ENCODE measurements around the gene MCAT.
"Not testable (repeated sequence)": the region's sequence is repeated elsewhere in the genome, so short reads cannot be mapped to it uniquely, and the experiment has no call there.

The MCAT gene

DNA sequence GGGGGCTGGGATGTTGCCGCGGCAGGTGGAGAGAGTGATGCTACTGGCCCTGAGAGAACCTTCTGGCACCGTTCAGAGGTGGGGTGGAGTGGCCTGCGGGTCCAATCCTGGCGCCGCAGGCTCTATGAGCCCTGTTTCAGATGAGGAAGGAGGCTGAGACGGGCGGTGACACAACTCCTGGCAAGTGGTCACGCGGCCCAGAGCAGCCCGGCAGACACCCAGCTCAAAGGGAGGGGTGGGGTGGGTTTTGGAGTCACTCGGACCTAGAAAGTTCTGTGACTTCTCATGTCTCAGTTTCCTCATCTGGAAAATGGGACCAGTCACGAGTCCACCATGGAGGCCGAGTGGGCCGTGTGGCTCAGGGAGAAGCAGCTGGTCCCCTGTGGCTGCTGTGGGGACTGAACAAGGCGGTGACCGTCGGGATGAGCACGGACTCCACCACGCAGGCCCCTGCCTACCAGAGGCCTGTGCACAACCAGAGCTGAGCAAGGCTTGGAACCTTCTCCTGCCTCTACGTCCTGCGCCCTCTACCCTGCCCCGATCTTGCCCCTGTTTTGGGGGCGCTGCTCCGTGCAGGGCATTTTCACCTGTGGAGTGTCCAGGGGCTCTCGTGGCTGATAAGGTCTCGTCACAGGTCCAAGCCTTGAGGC is 11.8 kb upstream of the MCAT start:
- DNase-seq (ENCODE audit: low spot score): no peak

DNA sequence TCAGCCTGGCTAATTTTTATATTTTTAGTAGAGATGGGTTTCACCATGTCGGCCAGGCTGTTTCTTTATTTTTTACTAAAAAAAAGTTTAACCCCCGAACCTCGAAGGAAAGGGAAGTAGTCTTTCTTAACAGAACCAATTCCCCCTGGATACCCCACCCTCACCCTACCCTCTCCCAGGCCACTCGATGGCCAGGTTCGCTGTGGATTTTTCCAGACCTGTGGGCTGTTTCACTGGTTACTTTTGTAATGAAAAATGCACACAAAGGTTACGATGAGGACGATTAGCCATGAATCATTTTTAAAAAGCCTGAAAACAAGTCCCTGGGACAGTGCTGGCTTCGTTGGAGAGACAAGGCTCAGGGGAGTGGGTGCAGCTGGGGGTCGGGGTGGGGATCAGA is 10.7 kb upstream of the MCAT start:
- DNase-seq (ENCODE audit: low spot score): no peak

DNA sequence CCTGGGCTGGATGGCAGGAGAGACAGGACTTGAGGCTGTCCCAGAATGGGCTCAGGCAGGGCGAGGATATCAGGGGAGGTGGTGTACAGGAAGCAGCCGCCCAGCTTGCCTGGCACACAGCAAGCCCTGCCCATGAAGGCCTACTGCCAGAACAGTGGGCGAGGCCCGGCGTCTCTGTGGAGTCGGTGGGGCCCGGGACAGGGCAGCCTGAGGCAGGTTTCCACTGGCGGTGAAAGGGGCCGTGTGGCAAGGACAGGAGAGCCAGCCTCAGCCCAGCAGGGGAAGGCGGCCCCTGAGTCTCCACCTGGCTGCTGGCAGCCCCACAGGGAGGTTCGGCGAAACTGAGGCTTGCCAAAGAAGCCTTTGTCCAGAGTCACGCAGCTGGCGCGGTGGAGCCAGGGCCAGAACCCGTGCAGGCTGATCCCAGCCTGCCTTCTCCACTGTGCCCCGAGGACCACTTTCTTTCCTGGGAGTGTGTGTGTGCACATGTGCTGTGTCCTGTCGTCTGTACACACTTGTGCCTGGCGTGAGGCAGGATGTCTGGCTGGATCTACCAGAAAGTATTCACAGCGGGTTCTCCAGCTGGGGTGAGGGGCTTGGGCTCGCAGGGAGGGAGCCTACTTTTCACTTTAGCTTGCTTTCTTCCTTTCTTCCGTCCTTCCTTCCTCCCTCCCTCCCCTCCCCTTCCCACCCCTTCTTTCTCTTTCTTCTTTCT is 9.3 kb upstream of the MCAT start:
- DNase-seq (ENCODE audit: low spot score): peak; percentile 41

DNA sequence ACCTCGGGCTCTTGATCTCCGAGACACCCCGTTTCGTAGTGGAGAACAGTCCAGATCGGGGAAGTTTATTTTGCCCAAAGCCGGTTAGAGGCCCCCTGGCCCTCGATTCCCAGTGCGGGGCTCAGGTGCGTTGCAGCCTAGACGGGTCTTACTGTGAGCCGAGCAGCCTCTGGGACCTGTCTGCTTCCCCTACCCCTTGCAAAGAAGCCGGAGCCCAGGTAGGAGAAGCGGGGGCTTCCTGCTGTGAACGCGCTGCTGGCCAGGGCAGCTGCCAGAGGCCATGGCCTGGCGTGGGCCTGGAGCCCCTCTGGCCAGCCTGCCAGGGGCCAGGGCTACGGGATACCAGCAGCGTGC is 8.8 kb upstream of the MCAT start:
- DNase-seq (ENCODE audit: low spot score): no peak

DNA sequence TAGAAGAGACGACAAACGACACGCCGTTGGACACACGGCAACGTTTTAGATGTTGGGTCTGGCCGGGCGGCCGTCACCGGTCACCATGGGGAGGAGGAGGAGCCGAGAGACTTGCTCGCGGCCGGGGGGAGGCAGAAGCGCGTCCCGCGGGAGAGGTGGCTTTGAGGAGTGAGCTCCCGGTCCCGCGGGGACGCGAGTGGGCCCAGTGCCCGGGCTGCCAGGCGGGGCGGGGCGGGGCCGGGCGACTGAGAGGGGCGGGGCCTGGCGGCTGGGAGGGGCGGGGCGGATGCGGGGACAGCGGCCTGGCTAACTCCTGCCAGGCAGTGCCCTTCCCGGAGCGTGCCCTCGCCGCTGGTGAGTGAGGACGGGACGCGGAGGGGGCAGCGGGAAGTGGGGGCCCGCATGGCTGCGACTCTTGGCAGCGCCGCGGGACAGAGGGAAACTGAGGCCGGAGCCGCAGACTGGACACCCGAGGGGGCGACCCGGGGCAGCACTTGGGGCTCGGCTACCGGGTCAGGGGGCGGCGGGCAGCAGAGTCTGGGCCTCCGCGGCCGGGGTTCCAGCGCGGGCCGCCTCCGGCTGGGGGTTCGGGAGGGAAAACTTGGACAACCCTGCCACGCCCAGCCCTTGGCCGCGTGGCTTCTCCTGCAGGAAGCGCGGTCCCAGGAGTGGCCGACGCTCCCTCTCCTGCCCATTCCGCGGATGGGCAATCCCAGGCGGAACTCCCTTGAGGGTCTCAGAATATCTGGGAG is 8.2 kb upstream of the MCAT start, which contains the start of gene TSPO:
TSS of gene TSPO (plus strand) at position 309 of the 752 bp plus-strand sequence. CDS start 7,680 bp downstream, outside the sequence.
- peak; percentile 65 for DNase-seq (ENCODE audit: low spot score)

DNA sequence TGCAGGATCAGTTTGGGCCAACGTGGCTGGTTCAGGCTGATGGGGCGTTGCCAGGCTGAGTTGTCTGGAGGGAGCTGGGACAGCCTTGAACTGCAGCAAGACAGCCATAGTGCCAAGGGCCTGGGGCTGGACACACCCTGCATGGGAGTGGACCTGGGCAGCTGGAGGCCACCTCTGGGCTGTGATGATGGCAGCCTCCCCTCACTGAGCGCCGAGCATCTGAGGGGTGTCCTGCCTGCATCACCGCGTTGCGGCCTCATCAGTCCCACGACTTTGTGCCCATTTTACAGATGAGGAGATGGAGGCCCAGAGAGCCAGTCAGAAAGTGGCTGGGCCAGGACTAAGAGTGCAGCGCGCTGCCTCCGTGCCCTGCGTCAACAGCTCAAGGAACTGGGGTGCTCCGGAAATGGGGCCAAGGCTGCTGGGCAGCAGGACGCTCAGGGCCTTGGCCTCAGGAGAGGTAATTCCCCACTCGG is 7.6 kb upstream of the MCAT start:
- no peak for DNase-seq (ENCODE audit: low spot score)

DNA sequence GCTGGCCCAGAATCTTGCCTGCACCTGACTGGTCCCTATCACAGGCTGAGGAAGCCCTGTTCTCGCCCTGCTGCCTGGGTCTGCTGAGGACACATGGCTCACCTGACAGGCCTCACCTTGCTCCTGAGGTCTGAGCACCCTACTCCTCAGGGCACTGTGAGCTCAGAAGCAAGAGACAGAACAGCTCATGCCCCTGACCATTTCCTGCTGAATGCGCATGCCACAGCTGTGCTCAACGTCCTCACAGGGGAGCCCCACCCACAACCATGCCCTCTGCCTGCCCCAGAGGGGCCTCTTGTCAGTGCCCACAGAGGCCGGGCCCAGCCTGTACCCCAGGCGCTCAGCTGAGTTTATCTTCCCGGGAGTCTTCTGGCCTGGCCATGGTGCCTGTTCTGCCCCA is 5.4 kb upstream of the MCAT start:
- no peak for DNase-seq (ENCODE audit: low spot score)

DNA sequence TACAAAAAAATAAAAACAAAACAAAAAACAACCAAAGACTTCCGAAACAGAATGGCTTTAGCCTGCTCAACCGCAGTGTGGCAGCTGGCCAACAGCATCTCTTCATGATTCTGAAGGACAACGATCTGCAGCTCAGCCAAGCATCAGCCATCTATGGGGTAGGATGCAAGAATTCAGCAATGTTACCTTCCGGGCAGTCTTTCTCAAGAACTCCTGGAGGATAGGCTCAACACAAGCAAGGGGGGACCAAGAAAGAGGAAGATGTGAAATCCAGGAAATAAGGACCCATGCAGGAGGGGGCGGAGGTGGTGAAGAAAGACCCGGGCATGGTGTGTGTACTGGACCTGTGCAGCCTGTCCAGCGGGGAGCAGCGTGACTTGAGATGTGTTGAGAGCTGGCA is 4.6 kb upstream of the MCAT start:
- no peak for DNase-seq (ENCODE audit: low spot score)

DNA sequence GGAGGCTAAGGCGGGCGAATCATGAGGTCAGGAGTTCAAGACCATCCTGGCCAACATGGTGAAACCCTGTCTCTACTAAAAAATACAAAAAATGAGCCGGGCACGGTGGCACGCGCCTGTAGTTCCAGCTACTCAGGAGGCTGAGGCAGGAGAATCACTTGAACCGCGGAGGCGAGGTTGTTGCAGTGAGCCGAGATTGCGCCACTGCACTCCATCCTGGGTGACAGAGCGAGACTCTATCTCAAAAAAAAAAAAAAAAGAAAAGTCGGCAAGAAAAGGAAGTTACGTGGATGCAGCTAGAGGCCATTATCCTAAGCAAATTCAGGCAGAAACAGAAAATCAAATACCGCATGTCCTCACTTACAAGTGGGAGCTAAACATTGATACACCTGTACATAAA is 3.1 kb upstream of the MCAT start:
- not testable (repeated sequence) for DNase-seq (ENCODE audit: low spot score)

DNA sequence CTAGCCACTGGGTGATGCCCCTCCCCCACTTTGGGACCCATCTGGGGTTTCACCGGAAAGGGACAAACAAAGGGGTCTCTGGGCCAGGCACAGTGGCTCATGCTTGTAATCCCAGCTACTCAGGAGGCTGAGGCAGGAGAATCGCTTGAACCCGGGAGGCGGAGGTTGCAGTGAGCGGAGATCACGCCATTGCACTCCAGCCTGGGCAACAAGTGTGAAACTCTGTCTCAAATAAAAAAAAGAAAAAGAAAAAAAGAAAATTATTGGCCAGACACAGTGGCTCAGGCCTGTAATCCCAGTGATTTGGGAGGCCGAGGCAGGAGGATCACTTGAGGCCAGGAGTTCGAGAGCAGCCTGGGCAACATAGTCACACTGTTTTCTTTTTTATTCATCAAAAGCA is 2.2 kb upstream of the MCAT start:
- not testable (repeated sequence) for DNase-seq (ENCODE audit: low spot score)

DNA sequence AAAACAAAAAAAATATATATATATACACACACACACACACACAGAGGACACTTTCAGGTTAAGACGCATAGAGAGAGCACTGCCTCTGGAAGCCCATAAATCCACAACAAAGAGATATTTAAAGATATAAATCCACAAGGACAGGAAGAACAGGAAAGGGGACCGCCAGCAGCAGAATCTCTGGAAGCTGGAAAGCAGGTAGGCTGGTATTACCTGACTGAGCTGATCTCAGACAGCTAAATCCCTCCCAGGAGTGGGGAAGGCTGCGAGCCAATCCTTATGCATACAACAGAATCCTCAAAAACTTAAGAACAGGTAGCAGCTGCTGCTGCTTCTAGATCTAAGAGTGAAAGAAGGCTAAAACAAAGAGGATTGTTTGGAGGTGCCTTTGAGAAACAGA is 1.8 kb upstream of the MCAT start:
- DNase-seq (ENCODE audit: low spot score): no peak

DNA sequence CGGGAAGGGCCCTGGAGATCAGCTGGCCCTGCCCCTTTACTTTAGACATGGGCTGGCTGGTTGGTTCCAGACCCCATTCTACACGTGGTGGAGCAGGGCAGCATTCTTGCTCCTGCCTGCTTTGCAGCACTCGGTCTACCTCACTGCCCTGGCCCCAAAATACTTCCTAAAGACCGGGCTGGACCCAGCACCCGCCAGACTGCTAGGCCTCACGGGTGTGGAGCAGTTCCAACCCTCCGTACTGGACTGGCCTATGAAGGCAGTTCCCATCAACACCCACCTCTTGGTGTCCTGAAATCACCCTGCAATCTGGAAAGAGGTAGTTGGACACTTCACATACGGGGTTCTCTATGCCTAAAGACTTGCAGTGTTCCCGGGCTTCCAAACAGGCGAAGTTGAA is 6.4 kb downstream of the MCAT start:
- no peak for DNase-seq (ENCODE audit: low spot score)

DNA sequence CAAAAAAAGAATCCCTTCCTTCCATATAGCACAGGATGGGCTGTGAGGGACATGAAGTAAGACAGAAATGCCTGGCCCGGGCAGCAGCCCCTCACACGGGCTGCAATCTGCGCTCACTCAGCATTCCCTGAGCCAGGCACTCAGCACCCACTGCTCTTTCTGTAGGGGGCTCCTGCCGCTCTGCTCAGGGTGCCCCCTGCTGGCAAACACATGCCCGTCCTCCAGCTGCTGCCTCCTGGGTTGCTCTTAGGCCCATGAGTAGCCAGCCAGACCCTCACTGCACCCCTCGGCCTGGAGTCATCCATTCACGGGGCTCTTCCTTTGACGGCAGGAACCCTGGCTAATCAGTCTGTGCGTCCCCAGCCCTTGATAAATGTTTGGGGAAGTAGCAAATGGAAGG is 6.9 kb downstream of the MCAT start:
- DNase-seq (ENCODE audit: low spot score): no peak

DNA sequence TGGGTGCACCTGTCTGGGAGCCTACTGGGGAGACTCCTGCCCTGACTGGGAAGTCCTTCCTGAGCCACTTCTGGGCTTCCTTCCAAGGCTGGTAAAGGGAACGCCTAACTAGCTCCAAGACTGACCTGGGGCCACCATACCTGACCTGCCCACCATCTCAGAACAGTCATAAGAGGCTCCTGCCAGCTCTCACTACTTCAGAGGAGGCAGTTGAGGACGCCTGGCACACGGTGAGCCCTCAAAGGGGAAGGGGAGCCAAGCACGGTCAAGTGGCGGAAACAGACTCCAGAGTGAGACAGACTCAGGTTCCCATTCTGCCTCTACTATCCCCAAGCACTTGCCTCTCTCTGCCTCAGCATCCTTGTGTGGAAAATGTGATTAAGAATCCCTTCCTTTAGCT is 7.6 kb downstream of the MCAT start:
- no peak for DNase-seq (ENCODE audit: low spot score)

DNA sequence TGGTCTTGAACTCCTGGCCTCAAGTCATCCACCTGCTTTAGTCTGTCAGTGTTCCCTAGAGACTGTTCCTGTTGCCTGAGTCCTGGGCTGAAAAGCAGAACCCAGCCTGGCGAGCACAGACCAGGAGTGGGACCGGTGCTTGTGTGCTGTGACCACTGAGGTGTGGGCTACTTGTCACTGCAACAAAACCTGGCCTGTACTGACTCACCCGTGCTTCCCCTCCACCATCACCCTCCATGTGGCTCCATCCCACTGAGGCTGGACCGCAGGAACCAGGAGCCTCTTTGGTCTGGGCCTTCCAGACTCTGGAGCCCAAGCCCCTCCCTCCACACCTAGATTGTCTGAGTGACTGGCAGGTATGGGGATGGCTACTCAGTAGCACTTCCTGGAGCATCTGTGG is 8.6 kb downstream of the MCAT start:
- DNase-seq (ENCODE audit: low spot score): no peak

DNA sequence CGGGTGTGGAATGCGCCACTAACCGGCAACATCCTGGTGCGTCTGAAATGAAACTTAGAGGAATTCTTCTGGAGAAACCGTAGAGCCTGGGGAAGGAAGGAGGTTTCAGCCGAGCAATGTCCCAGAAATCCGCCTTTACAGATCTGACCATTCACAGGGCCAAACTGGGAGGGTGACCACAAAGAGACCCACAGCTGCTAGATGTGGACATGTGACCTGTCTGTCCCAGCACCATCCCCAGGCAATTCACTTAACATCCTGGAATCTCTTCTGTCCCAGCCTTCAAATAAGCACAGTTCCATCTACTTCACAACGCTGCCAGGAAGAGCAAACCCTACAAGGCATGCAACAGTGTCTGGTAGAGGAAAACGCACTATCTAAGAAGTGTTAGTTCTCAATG is 9.8 kb downstream of the MCAT start:
- DNase-seq (ENCODE audit: low spot score): no peak

DNA sequence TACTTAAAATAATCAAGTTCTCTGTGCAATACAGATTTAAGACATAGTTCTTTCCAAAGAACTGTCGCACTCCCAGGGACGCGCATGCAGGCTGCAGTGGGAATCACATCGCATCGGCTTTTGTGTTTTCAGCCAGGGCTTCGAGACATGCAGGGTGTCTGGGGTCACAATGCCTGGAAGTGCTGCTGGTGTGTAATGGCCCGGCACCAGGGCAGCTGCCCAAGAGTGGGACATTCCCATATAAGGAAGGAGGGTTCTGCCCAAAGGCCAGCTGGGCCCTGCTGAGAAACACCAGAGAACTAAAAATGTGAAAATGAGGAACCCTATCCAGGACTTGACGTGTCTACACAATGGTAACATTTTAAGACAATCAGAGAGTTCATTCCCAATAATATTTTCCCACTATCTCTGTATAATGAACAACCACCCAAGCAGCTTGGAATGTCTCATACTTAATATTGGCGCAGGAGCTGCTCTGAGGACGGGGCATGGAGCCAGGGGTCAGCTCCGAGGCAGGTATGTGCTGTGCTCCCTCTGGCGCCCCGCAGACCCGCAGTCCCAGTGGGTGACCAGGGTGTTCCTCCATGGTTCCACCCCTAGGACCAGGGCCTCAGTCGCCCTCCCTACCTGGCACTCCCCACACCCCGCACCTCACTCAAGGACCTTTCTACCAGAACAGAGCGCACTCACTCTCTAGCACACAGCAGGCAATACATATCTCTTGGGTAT is 11.3 kb downstream of the MCAT start:
- DNase-seq (ENCODE audit: low spot score): no peak

DNA sequence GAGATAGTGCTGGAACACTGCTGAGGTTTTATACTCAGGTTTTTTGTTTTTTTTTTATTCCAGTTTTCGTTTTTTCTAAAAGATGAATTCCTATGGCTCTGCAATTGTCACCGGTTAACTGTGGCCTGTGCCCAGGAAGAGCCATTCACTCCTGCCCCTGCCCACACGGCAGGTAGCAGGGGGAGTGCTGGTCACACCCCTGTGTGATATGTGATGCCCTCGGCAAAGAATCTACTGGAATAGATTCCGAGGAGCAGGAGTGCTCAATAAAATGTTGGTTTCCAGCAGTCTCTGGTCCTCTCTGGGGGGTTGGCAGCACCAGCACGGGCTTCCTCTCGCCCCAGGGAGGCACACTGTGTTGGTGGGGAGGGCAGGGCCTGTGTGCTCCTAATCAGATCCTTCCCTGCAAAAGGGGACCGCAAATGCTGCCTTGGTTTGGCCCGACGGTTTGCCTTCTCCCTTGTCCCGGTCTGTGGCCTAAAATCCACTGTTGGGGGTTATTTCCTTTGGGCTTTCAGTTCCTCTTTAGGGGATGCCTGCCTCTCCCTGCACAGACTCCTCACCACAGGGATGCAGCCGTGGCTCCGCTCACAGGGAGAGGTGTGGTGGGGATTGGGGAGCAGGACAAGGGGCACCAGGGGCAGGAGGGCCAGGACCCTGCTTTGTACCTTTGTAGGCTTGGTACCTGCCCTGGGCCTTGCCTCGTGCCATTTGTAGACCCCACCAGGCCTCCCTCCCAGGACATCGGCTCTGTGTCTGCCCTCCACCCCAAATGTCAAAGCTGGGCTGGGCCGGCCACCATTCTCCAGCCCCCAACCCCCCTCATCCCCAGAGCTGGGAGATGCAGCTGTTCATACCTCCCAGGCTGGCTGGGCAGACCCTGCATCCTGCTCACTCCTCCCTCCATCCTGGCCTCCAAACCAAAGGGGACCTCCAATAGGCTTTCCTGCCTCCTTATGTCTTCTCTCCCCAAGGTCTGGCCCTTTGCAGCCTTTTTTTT is 13.5 kb downstream of the MCAT start:
- DNase-seq (ENCODE audit: low spot score): no peak

DNA sequence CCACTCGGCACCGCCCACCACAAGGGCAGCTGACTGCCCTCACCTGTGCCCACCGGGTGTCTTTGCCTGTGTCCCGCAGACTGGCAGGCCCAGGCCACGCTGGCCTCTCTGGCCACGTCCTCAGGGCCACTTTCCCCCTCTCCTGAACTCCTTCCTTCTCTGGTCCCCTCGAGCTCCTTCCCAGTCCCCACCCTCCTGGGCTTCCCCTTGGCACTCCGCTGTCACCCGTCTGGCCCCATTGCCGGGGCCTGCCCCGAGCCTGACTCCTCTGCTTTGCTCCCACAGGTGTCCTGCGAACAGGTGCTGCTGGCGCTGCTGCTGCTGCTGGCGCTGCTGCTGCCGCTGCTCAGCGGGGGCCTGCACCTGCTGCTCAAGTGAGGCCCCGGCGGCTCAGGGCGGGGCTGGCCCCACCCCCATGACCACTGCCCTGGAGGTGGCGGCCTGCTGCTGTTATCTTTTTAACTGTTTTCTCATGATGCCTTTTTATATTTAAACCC is 14.2 kb downstream of the MCAT start:
- no peak for DNase-seq (ENCODE audit: low spot score)

DNA sequence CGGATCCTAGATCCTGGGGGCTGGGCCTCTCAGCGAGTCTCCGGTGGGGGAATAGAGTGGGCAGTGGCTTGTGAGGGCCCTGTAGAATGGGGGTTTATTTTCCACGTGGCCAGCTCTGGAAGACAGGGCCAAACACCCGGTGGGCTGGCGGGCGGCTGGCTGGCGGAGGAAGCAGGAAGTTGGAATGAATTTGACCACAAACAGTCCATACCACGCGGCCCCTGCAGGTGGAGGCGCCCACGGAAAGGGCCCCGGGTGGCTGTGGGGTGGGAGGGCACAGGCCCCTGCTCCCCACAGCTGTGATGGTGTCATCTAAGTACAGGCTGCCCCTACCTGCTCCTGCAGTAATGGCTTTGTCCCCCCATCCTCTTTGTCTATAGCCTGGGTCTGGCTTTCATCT is 15.1 kb downstream of the MCAT start:
- no peak for DNase-seq (ENCODE audit: low spot score)

Data from pons (tissue), 1 donor.